OCI-LY1 (cell line): ENCODE data around the gene RPL7L1.

Experiments
- H2AFZ ChIP-seq: fragments of 200-600 bp; sonication (generic), shearing (Covaris generic); 2 replicates; pipeline ENCODE4 v1.6.0; 2014; ENCODE audit warnings: antibody characterized with exemption, mild to moderate bottlenecking, low read length
- H3F3A ChIP-seq: fragments of 200-600 bp; sonication (generic), shearing (Covaris generic); 2 replicates; pipeline ENCODE4 v1.6.0; 2014; ENCODE audit warnings: mild to moderate bottlenecking, antibody characterized with exemption, low read length, moderate library complexity; ENCODE audit not compliant: insufficient read depth
- H3K27ac ChIP-seq: fragments of 200-600 bp; sonication (generic); 2 replicates; pipeline ENCODE4 v1.5.1; 2014; ENCODE audit warnings: low read length, mixed run types, mild to moderate bottlenecking, low read depth; ENCODE audit not compliant: poor library complexity, severe bottlenecking
- H3K27me3 ChIP-seq: fragments of 200-600 bp; sonication (generic); 2 replicates; pipeline ENCODE4 v1.6.0; 2014; ENCODE audit warnings: antibody characterized with exemption, mild to moderate bottlenecking, low read length, moderate library complexity; ENCODE audit not compliant: insufficient read depth
- H3K36me3 ChIP-seq: fragments of 200-600 bp; sonication (generic); 2 replicates; pipeline ENCODE4 v1.6.1; 2014; ENCODE audit warnings: mild to moderate bottlenecking, antibody characterized with exemption, low read length, moderate library complexity, mixed read lengths; ENCODE audit not compliant: insufficient read depth
- H3K4me1 ChIP-seq: fragments of 200-600 bp; sonication (generic); 2 replicates; pipeline ENCODE4 v1.5.1; 2014; ENCODE audit warnings: mild to moderate bottlenecking, low read length, moderate library complexity; ENCODE audit not compliant: insufficient read depth, severe bottlenecking
- H3K4me2 ChIP-seq: fragments of 200-600 bp; sonication (generic), shearing (Covaris generic); 2 replicates; pipeline ENCODE4 v1.6.1; 2014; ENCODE audit warnings: low read length
- H3K4me3 ChIP-seq: fragments of 200-600 bp; sonication (generic); 2 replicates; pipeline ENCODE4 v1.5.1; 2014; ENCODE audit warnings: low read length, low read depth, mild to moderate bottlenecking, mixed read lengths; ENCODE audit not compliant: poor library complexity, severe bottlenecking
- H3K79me2 ChIP-seq: fragments of 200-600 bp; shearing (Covaris generic); 2 replicates; pipeline ENCODE4 v1.6.1; 2016; ENCODE audit warnings: mixed run types, low read length, mixed read lengths; ENCODE audit not compliant: insufficient read depth
- H3K9ac ChIP-seq: fragments of 200-600 bp; sonication (generic), shearing (Covaris generic); 2 replicates; pipeline ENCODE4 v1.6.1; 2014; ENCODE audit warnings: mild to moderate bottlenecking, low read length, mixed read lengths
- H3K9me2 ChIP-seq: fragments of 200-600 bp; sonication (generic), shearing (Covaris generic); 2 replicates; pipeline ENCODE4 v1.6.1; 2014; ENCODE audit warnings: low read depth, mild to moderate bottlenecking, low read length, mixed read lengths
- H3K9me3 ChIP-seq: fragments of 200-600 bp; shearing (Covaris generic); 2 replicates; pipeline ENCODE4 v1.6.1; 2014; ENCODE audit warnings: low read length, mixed read lengths
- H4K20me1 ChIP-seq: fragments of 200-600 bp; sonication (generic), shearing (Covaris generic); 2 replicates; pipeline ENCODE4 v1.6.0; 2016; ENCODE audit warnings: mild to moderate bottlenecking, low read length; ENCODE audit not compliant: insufficient read depth
- CTCF ChIP-seq: fragments of 200-600 bp; sonication (generic), shearing (Covaris generic); IDR thresholded peaks from 2 replicates; pipeline ENCODE4 v1.5.1; 2017; ENCODE audit warnings: mild to moderate bottlenecking, antibody characterized with exemption, low read length, moderate library complexity, mixed read lengths
- EZH2 ChIP-seq: fragments of 200-600 bp; sonication (generic), shearing (Covaris generic); IDR thresholded peaks from 2 replicates; pipeline ENCODE4 v1.8.0; 2017; ENCODE audit warnings: borderline replicate concordance, mixed run types, mild to moderate bottlenecking, antibody characterized with exemption, low read length, moderate library complexity, mixed read lengths

The RPL7L1 gene

GRCh38 chr6:42935322-42935721 lies 55.9 kb downstream of the RPL7L1 start:
- H3K27me3 ChIP-seq, result no peaks in the 10 kb centered on the region
- no peaks in the 10 kb centered on the region for H3K9me3 ChIP-seq
- no peak overlapping the region for H3K4me3 ChIP-seq
- peaks cover 74% of the 10 kb centered on the region for H3K36me3 ChIP-seq
- H3F3A ChIP-seq, result no peaks in the 10 kb centered on the region
- no peak for TF ChIP-seq EZH2
- TF ChIP-seq CTCF, result no peak
- no peaks in the 10 kb centered on the region for H3K9me2 ChIP-seq
- H3K4me1 ChIP-seq, result peaks cover 22% of the 10 kb centered on the region
- H3K27ac ChIP-seq, result no peak overlapping the region
- no peak overlapping the region for H3K9ac ChIP-seq
- H3K79me2 ChIP-seq, result peaks cover 8% of the 10 kb centered on the region
- H3K4me2 ChIP-seq, result no peak overlapping the region
- H2AFZ ChIP-seq, result no peak overlapping the region
- H4K20me1 ChIP-seq, result no peaks in the 10 kb centered on the region; the same call in 1 of the 2 replicates

GRCh38 chr6:42936398-42936797 lies 57.0 kb downstream of the RPL7L1 start:
- TF ChIP-seq CTCF (no peak), EZH2 (no peak)
- H3K9me2 ChIP-seq, result no peaks in the 10 kb centered on the region
- H3K27me3 ChIP-seq, result no peaks in the 10 kb centered on the region
- H3K79me2 ChIP-seq, result no peaks in the 10 kb centered on the region
- H3K9me3 ChIP-seq, result no peaks in the 10 kb centered on the region
- H3K4me1 ChIP-seq, result peaks cover 11% of the 10 kb centered on the region
- H3F3A ChIP-seq, result no peaks in the 10 kb centered on the region
- H3K4me2 ChIP-seq, result no peak overlapping the region
- peaks cover 82% of the 10 kb centered on the region for H3K36me3 ChIP-seq
- H4K20me1 ChIP-seq, result no peaks in the 10 kb centered on the region; the same call in 1 of the 2 replicates
- no peak overlapping the region for H3K4me3 ChIP-seq
- no peak overlapping the region for H3K27ac ChIP-seq
- no peak overlapping the region for H3K9ac ChIP-seq
- H2AFZ ChIP-seq, result no peak overlapping the region

- Histone ChIP-seq H3K36me3 (peaks cover 74% of the 10 kb centered on the region), H2AFZ (no peak overlapping the region), H3K79me2 (no peaks in the 10 kb centered on the region), H3K9ac (no peak overlapping the region), H3K27me3 (no peaks in the 10 kb centered on the region), H3F3A (no peaks in the 10 kb centered on the region), H3K27ac (no peak overlapping the region), H3K4me1 (no peaks in the 10 kb centered on the region), H3K4me3 (no peak overlapping the region), H3K9me3 (no peaks in the 10 kb centered on the region), H3K4me2 (no peak overlapping the region), H3K9me2 (no peaks in the 10 kb centered on the region), H4K20me1 (no peaks in the 10 kb centered on the region)
- TF ChIP-seq CTCF, result no peak
- no peak for TF ChIP-seq EZH2
Observed at GRCh38 chr6:42937548-42938427, 58.4 kb downstream of the RPL7L1 start.
